Measurements from ENCODE around the gene TSBP1. TPM values are rescaled to one million over a fixed set of nuclear protein-coding genes. Genes with fewer than 3 reads are reported as not detected.
"Not testable (repeated sequence)": the region's sequence is repeated elsewhere in the genome, so short reads cannot be mapped to it uniquely, and the experiment has no call there.

TSBP1 gene
- total RNA-seq, 1 donor from 2014 or later: not detected

DNA sequence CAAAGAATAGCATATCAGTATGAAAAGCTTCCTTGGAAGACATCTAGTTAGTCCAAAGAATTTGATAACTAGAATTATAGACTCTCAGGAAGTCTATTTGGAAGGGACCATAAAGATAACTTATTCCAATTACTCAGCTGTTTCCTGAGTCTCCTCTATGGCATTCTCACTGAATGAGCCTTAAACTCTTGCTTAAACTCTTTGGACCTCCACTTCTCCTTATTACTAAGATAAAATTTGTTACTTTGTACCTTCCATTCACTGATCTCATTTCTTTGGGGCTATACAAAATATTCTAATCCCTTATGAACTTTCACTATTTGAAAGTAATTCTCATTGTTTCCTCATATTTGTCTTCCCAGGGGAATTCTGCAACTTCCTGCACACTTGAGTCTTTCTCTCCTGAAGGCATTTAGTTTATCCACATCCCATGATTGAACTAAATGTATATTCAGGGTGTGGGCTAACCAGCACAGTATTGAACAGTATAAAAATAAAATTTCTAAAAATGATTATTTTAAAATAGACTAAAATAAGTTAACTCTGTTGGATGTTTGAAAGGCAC is 80.7 kb downstream of the TSBP1 start:
- Mint-ChIP-seq H3K27me3 (peaks cover 19% of the 10 kb centered on the region), H3K4me1 (ENCODE audit: low read depth) (no peaks in the 10 kb centered on the region), H3K4me3 (ENCODE audit: low read depth) (no peak overlapping the region), H3K27ac (no peak overlapping the region), H3K36me3 (ENCODE audit: insufficient read depth) (no peaks in the 10 kb centered on the region), H3K9me3 (ENCODE audit: low read depth) (no peaks in the 10 kb centered on the region)
- DNase-seq (ENCODE audit: low spot score, unreplicated experiment): no peak
- TF ChIP-seq, protein P1, sequence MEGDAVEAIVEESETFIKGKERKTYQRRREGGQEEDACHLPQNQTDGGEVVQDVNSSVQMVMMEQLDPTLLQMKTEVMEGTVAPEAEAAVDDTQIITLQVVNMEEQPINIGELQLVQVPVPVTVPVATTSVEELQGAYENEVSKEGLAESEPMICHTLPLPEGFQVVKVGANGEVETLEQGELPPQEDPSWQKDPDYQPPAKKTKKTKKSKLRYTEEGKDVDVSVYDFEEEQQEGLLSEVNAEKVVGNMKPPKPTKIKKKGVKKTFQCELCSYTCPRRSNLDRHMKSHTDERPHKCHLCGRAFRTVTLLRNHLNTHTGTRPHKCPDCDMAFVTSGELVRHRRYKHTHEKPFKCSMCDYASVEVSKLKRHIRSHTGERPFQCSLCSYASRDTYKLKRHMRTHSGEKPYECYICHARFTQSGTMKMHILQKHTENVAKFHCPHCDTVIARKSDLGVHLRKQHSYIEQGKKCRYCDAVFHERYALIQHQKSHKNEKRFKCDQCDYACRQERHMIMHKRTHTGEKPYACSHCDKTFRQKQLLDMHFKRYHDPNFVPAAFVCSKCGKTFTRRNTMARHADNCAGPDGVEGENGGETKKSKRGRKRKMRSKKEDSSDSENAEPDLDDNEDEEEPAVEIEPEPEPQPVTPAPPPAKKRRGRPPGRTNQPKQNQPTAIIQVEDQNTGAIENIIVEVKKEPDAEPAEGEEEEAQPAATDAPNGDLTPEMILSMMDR (IDR thresholded peaks at IDR 0.05; ENCODE audit: unreplicated experiment): no peak

DNA sequence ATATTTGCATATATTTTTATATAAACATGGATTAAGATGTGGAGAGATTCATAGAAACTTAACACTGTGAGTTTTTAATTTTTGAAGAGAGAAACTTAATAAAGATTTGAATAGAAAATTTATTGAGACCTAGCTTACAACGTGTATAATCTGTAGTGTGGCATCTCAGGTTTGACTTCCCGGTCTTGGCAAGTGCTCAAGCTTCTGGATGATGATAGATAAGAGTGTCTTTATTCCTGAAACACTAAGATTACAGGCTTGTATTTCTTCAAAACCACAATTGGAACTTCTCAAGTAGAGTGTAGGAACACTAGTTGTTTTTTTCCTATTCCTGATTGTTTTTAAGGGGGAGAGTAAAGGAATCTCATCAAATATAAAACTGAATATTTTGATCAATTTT is 83.3 kb downstream of the TSBP1 start:
- peaks cover 19% of the 10 kb centered on the region for H3K27me3 Mint-ChIP-seq
- H3K36me3 Mint-ChIP-seq (ENCODE audit: insufficient read depth): no peaks in the 10 kb centered on the region

DNA sequence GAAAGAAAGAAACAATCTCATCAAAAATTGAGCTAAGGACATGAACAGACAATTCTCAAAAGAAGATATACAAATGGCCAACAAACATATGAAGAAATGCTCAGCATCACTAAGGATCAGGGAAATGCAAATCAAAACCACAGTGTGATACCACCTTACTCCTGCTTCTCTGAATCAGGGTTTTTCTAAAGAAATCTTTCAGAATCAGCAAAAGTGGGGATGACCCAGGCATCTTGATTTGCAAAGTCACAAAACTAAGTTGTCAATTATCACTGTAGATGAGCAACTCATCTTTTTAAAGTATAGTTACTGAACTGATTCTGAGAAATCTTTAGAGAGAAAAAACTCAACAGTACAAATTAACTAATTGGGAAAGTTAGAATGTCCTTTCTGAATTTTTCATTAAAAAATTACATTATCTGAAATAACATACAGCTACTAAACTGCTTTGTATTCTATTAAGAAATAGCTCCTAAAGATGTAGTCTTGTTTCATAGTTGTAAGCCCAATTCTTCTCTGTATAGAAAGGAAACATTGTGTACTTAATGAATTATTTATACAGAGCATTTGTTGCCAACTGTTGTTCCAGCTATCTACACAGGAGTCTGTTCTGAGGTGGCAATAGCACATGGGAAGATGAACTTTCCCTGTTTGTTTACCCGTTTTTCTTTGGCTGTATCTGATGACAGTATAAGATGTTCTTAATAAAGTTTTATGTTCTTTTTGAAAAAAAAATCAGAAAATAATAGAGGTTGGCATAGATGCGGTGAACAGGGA is 97.7 kb downstream of the TSBP1 start:
- not testable (repeated sequence) for DNase-seq (ENCODE audit: low spot score, unreplicated experiment); H3K36me3 Mint-ChIP-seq (ENCODE audit: insufficient read depth); H3K27me3 Mint-ChIP-seq; H3K27ac Mint-ChIP-seq; H3K4me3 Mint-ChIP-seq (ENCODE audit: low read depth); H3K4me1 Mint-ChIP-seq (ENCODE audit: low read depth)
- peaks cover 21% of the 10 kb centered on the region for H3K9me3 Mint-ChIP-seq (ENCODE audit: low read depth)

More for the DNA sequence above, 83.3 kb downstream of the TSBP1 start:
- no peaks in the 10 kb centered on the region for H3K4me1 Mint-ChIP-seq (ENCODE audit: low read depth)
- TF ChIP-seq, protein P1 (IDR thresholded peaks at IDR 0.05; ENCODE audit: unreplicated experiment): no peak
- no peak for DNase-seq (ENCODE audit: low spot score, unreplicated experiment)
- H3K9me3 Mint-ChIP-seq (ENCODE audit: low read depth): no peaks in the 10 kb centered on the region
- H3K4me3 Mint-ChIP-seq (ENCODE audit: low read depth): no peak overlapping the region
- H3K27ac Mint-ChIP-seq: no peak overlapping the region

DNA sequence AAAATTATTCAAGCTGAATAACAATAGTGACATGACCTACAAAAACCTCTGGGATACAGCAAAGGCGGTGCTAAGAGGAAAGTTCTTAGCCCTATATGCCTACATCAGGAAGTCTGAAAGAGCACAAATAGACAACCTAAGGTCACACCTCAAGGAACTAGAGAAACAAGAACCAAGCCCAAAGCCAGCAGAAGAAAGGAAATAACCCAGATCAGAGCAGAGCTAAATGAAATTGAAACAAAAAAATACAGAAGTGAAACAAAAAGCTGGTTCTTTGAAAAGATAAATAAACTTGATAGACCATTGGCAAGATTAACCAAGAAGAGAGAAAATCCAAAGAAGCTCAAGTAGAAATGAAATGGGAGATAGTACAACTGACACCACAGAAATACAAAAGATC is 100.3 kb downstream of the TSBP1 start:
- DNase-seq (ENCODE audit: low spot score, unreplicated experiment): no peak
- Mint-ChIP-seq H3K9me3 (ENCODE audit: low read depth) (peaks cover 16% of the 10 kb centered on the region), H3K36me3 (ENCODE audit: insufficient read depth) (no peaks in the 10 kb centered on the region), H3K27me3 (peaks cover 2% of the 10 kb centered on the region), H3K4me1 (ENCODE audit: low read depth) (no peaks in the 10 kb centered on the region), H3K4me3 (ENCODE audit: low read depth) (no peak overlapping the region), H3K27ac (no peak overlapping the region)
- TF ChIP-seq, protein P1 (IDR thresholded peaks at IDR 0.05; ENCODE audit: unreplicated experiment): no peak

DNA sequence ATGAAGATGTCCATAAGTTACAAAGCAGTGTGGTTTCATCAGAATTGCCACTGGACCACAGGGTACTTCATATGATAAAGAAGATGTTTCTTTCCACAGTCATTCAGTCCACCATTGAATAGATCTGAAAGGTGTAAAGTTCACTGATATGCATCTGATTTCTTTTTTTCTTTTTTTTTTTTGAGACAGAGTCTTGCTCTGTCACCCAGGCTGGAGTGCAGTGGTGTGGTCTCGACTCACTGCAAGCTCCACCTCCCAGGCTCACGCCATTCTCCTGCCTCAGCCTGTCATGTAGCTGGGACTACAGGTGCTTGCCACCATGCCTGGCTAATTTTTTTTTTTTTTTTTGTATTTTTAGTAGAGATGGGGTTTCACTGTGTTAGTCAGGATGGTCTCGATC is 103.2 kb downstream of the TSBP1 start:
- not testable (repeated sequence) for H3K27ac Mint-ChIP-seq; H3K27me3 Mint-ChIP-seq; H3K36me3 Mint-ChIP-seq (ENCODE audit: insufficient read depth); DNase-seq (ENCODE audit: low spot score, unreplicated experiment); H3K4me1 Mint-ChIP-seq (ENCODE audit: low read depth); H3K4me3 Mint-ChIP-seq (ENCODE audit: low read depth)
- H3K9me3 Mint-ChIP-seq (ENCODE audit: low read depth): peaks cover 13% of the 10 kb centered on the region

DNA sequence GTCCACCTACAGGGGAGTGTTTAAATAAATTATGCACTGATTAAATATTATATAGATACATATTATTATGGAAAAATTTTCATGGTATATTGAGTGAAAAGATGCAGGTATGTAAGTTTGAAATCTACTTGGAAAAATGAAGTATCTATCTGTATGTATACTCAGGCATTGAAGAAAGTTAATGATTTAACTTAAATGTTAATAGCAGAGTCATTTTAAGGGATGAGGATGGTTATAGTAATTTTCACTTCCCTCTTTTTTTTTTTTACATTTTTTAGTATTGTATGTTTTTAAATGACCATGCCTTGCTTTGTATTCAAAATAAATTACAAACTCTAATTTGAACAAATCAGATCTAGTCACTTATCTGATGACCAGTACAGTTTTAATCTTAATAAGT is 104.7 kb downstream of the TSBP1 start:
- H3K36me3 Mint-ChIP-seq (ENCODE audit: insufficient read depth): peaks cover 4% of the 10 kb centered on the region

DNA sequence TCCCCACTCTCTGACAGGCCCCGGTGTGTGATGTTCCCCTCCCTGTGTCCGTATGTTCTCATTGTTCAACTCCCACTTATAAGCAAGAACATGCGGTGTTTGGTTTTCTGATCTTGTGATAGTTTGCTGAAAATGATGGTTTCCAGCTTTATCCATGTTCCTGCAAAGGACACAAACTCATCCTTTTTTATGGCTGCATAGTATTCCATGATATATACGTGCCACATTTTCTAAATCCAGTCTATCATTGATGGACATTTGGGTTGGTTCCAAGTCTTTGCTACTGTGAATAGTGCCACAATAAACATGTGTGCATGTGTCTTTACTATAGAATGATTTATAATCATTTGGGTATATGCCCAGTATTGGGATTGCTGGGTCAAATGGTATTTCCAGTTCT is 114.4 kb downstream of the TSBP1 start:
- H3K4me3 Mint-ChIP-seq (ENCODE audit: low read depth); H3K4me1 Mint-ChIP-seq (ENCODE audit: low read depth); H3K27ac Mint-ChIP-seq; H3K36me3 Mint-ChIP-seq (ENCODE audit: insufficient read depth); DNase-seq (ENCODE audit: low spot score, unreplicated experiment): not testable (repeated sequence)
- Mint-ChIP-seq H3K27me3 (peaks cover 12% of the 10 kb centered on the region), H3K9me3 (ENCODE audit: low read depth) (peaks cover 17% of the 10 kb centered on the region)

More for the DNA sequence above, 104.7 kb downstream of the TSBP1 start:
- Mint-ChIP-seq H3K9me3 (ENCODE audit: low read depth) (peaks cover 10% of the 10 kb centered on the region), H3K27me3 (peaks cover 3% of the 10 kb centered on the region), H3K4me3 (ENCODE audit: low read depth) (no peak overlapping the region), H3K27ac (no peak overlapping the region), H3K4me1 (ENCODE audit: low read depth) (no peaks in the 10 kb centered on the region)
- TF ChIP-seq, protein P1 (IDR thresholded peaks at IDR 0.05; ENCODE audit: unreplicated experiment): no peak
- DNase-seq (ENCODE audit: low spot score, unreplicated experiment): no peak

All from progenitor cell of endocrine pancreas (in vitro differentiated cells).